GM12878 (cell line): ENCODE measurements around the gene XG. TPM values are rescaled to one million over a fixed set of nuclear protein-coding genes. Genes with fewer than 3 reads are reported as not detected.

Experiments used
- ATAC-seq: fragments of 200-7000 bp; cut with Tn5 transposase; 3 replicates; pipeline ENCODE4 v1.9.1; 2020; ENCODE audit warnings: mild to moderate bottlenecking, moderate library complexity
- BruUV-seq: library from RNA; stranded (reverse); fragments of 400-500 nt; replicated peaks from 2 replicates; lab custom pipeline; 2021; lab: Mats Ljungman, UMichigan
- CTCF ChIA-PET: fragments of 300-600 bp; sonication (Branson Sonifier 250); formaldehyde crosslinking; extraction: SDS; loops from one replicate; lab custom pipeline; 2021; ENCODE audit warnings: inconsistent platforms; lab: Yijun Ruan, JAX
- POLR2A ChIA-PET: fragments of 350-600 bp; formaldehyde crosslinking; extraction: SDS; loops from one replicate; lab custom pipeline; 2021; ENCODE audit warnings: inconsistent platforms; lab: Charles Lee
- RAD21 ChIA-PET: fragments of 300-600 bp; sonication (Branson Sonifier 250); formaldehyde crosslinking; loops from one replicate; lab custom pipeline; 2023; ENCODE audit warnings: antibody characterized with exemption; ENCODE audit not compliant: unreplicated experiment; lab: Charles Lee
- SMC1A ChIA-PET: fragments of 300-600 bp; sonication (Branson Sonifier 250); formaldehyde crosslinking; loops from one replicate; lab custom pipeline; 2023; ENCODE audit not compliant: unreplicated experiment, uncharacterized antibody; lab: Charles Lee
- DNase-seq: peaks from one replicate; pipeline ENCODE4 v3.0.0-alpha.2; 2011; ENCODE audit warnings: low read depth, low spot score
- FAIRE-seq: peaks from 3 replicates; lab custom pipeline; 2011; peaks lifted over from hg19 to GRCh38; lab: Jason Lieb, UNC
- H2AFZ ChIP-seq: 2 replicates; pipeline ENCODE4 v1.6.0; 2011; ENCODE audit warnings: low read depth, low read length, control low read depth; ENCODE audit not compliant: control insufficient read depth
- H3K27ac ChIP-seq: 2 replicates; pipeline ENCODE4 v1.5.1; 2011; ENCODE audit warnings: control low read depth; ENCODE audit not compliant: control insufficient read depth, insufficient read depth
- H3K27me3 ChIP-seq, 2 experiments: replicated peaks in 1 of 2; 2 replicates each; pipeline versions ENCODE4 v1.6.0 to v1.6.1; 2011; ENCODE audit warnings: low read length in 1 of 2; ENCODE audit not compliant: control insufficient read depth in 2 of 2, insufficient read depth in 2 of 2
- H3K36me3 ChIP-seq, 2 experiments: 2 replicates each; pipeline ENCODE4 v1.5.1; 2011; ENCODE audit warnings: low read length in 1 of 2; ENCODE audit not compliant: control insufficient read depth in 2 of 2, insufficient read depth in 2 of 2
- H3K4me1 ChIP-seq: 2 replicates; pipeline ENCODE4 v1.6.1; 2011; ENCODE audit warnings: mild to moderate bottlenecking, low read length, moderate library complexity, mixed read lengths; ENCODE audit not compliant: control insufficient read depth, insufficient read depth
- H3K4me2 ChIP-seq: 2 replicates; pipeline ENCODE4 v1.6.0; 2011; ENCODE audit warnings: control low read depth; ENCODE audit not compliant: control insufficient read depth, insufficient read depth
- H3K4me3 ChIP-seq: fragments of 200-600 bp; sonication (generic); 2 replicates; pipeline ENCODE4 v1.5.1; 2016
- H3K79me2 ChIP-seq: 2 replicates; pipeline ENCODE4 v1.6.0; 2011; ENCODE audit warnings: low read length; ENCODE audit not compliant: control insufficient read depth, insufficient read depth
- H3K9ac ChIP-seq: 2 replicates; pipeline ENCODE4 v1.8.0; 2011; ENCODE audit warnings: low read length, control low read depth, mixed read lengths; ENCODE audit not compliant: control insufficient read depth, insufficient read depth
- H3K9me3 ChIP-seq: replicated peaks from 3 replicates; pipeline ENCODE4 v1.5.1; 2011; ENCODE audit warnings: mild to moderate bottlenecking, low read length; ENCODE audit not compliant: control insufficient read depth, insufficient read depth
- H4K20me1 ChIP-seq: 2 replicates; pipeline ENCODE4 v1.6.0; 2011; ENCODE audit not compliant: control insufficient read depth, insufficient read depth
- ATF2 ChIP-seq: IDR thresholded peaks from 2 replicates; pipeline ENCODE4 v1.6.1; 2012; ENCODE audit warnings: low read length, inconsistent platforms
- BHLHE40 ChIP-seq, 2 experiments: fragments of 450-650 bp in 1 of 2; IDR thresholded peaks; 2 replicates each; pipeline ENCODE4 v1.6.1; 2011 to 2017; ENCODE audit warnings: low read depth in 2 of 2, borderline replicate concordance in 1 of 2, improper control_type of control experiment in 1 of 2, low read length in 1 of 2, mild to moderate bottlenecking in 1 of 2
- BRCA1 ChIP-seq: IDR thresholded peaks from 2 replicates; pipeline ENCODE4 v1.6.1; 2011; ENCODE audit warnings: low read depth, low read length, improper control_type of control experiment
- CBX5 ChIP-seq: sonication (generic); IDR thresholded peaks from 2 replicates; pipeline ENCODE4 v1.6.1; 2016; ENCODE audit warnings: low read depth, moderate library complexity, mild to moderate bottlenecking, inconsistent platforms
- ELK1 ChIP-seq: IDR thresholded peaks from 2 replicates; pipeline ENCODE4 v1.6.1; 2012; ENCODE audit warnings: low read depth, low read length, improper control_type of control experiment
- HDAC2 ChIP-seq: fragments of 200-600 bp; sonication (generic); IDR thresholded peaks from 2 replicates; pipeline ENCODE4 v1.6.1; 2017
- PRDM15 ChIP-seq: fragments of 450-650 bp; formaldehyde crosslinking; IDR thresholded peaks from 2 replicates; pipeline ENCODE4 v1.4.0; 2020; ENCODE audit warnings: mild to moderate bottlenecking, moderate library complexity
- RAD21 ChIP-seq: IDR thresholded peaks from 2 replicates; pipeline ENCODE4 v1.6.1; 2011; ENCODE audit warnings: mild to moderate bottlenecking, low read depth, low read length, moderate library complexity; ENCODE audit not compliant: insufficient read depth
- RUNX3 ChIP-seq: IDR thresholded peaks from 2 replicates; pipeline ENCODE4 v1.6.1; 2012; ENCODE audit warnings: low read length, inconsistent platforms
- SMARCA5 ChIP-seq: fragments of 450-650 bp; IDR thresholded peaks from 2 replicates; pipeline ENCODE4 v1.6.1; 2017; ENCODE audit warnings: mild to moderate bottlenecking
- WRNIP1 ChIP-seq: IDR thresholded peaks from 2 replicates; pipeline ENCODE4 v1.6.1; 2011; ENCODE audit warnings: low read depth, low read length, improper control_type of control experiment, borderline replicate concordance
- WGBS: methylation state at CpG from one replicate; pipeline ENCODE4 v1.1.6; 2016; ENCODE audit warnings: low lambda C conversion rate; ENCODE audit not compliant: insufficient replicate concordance, insufficient coverage; ENCODE audit errors: missing lambda C conversion rate; 5-methylcytosine and 5-hydroxymethylcytosine counted together
- in situ Hi-C: fragments of 300-500 bp; cut with MboI; formaldehyde crosslinking; loops from 9 replicates; pipeline ENCODE4 v1.14.3; 2018; ENCODE audit warnings: mixed read lengths
- intact Hi-C: fragments of 100-400 bp; cut with micrococcal nuclease; formaldehyde crosslinking; loops from one replicate; pipeline ENCODE4 v1.14.2; 2022; ENCODE audit not compliant: unreplicated experiment
- polyA plus RNA-seq, 11 experiments: library from polyadenylated mRNA; depleted of rRNA in 4 of 11; unstranded in 6 of 11; stranded (reverse) in 5 of 11; fragments of >200 nt; fragmentation: Nextera tagmentation in 4 of 11; fragmentation: Illumina TruSeq in 1 of 11; extraction: Ambion mirVana in 4 of 11; extraction: Trizol in 1 of 11; gene quantifications; 1 replicate in 1 of 11; 2 replicates in 10 of 11; pipeline versions ENCODE4 v1.2.1 to v1.2.3, GENCODE V29; 2011 to 2016; ENCODE audit warnings: inconsistent platforms in 2 of 11, missing spikeins in 2 of 11, low read depth in 1 of 11
- total RNA-seq, 4 experiments: library from RNA; depleted of rRNA in 3 of 4; stranded (reverse); fragments of >200 nt in 3 of 4; fragmentation: Illumina TruSeq in 1 of 4; extraction: Trizol in 1 of 4; gene quantifications; 2 replicates each; pipeline versions ENCODE4 v1.2.1 to v1.2.3, GENCODE V29; 2013 to 2021
- TF ChIP-seq, protein P1 (sequence below): IDR thresholded peaks from 2 replicates; pipeline ENCODE4 v1.6.1; 2012; ENCODE audit warnings: low read depth, low read length, improper control_type of control experiment
- TF ChIP-seq, protein P2 (sequence below): fragments of 450-650 bp; IDR thresholded peaks from 2 replicates; pipeline ENCODE4 v1.6.1; 2016; ENCODE audit warnings: mild to moderate bottlenecking

Gene XG
- total and polyA plus RNA-seq, 10 of the 15 experiments (the other 5 are each of a cell fraction or from before 2014, with no cell fraction given): not detected

GRCh38 chrX:2782778-2783177 lies 30.9 kb downstream of the XG start:
- ChIA-PET SMC1A (interaction anchor here (2.3 kb wide), 1 partner anchor 37 kb away, joined by 5 read pairs; no protein-coding TSS in a partner anchor), POLR2A (no interaction called here), RAD21 (no interaction called here), CTCF (interaction anchor here (2.1 kb wide), 1 partner anchor 36 kb away, joined by 10 read pairs; no protein-coding TSS in a partner anchor)
- no peak for ATAC-seq
- Histone ChIP-seq H3K79me2 (no peaks in the 10 kb centered on the region), H3K27me3 (no peaks in the 10 kb centered on the region), H3K4me3 (no peak overlapping the region), H3K9ac (no peak overlapping the region), H4K20me1 (no peaks in the 10 kb centered on the region), H3K27ac (no peak overlapping the region), H3K36me3 (no peaks in the 10 kb centered on the region), H2AFZ (no peak overlapping the region), H3K9me3 (no peaks in the 10 kb centered on the region), H3K4me1 (peaks cover 5% of the 10 kb centered on the region; the same call in 1 of the 2 replicates), H3K4me2 (no peak overlapping the region)
- WGBS: 24% methylated on average over 4 of the region's 4 CpGs
- no TSS peak for BruUV-seq
- in situ Hi-C loops: no loop called here
- no peak for DNase-seq
- intact Hi-C loops: no loop called here
- no peak for FAIRE-seq
- TF ChIP-seq SMARCA5: no peak
- no peak for TF ChIP-seq ATF2
- TF ChIP-seq, protein P1, sequence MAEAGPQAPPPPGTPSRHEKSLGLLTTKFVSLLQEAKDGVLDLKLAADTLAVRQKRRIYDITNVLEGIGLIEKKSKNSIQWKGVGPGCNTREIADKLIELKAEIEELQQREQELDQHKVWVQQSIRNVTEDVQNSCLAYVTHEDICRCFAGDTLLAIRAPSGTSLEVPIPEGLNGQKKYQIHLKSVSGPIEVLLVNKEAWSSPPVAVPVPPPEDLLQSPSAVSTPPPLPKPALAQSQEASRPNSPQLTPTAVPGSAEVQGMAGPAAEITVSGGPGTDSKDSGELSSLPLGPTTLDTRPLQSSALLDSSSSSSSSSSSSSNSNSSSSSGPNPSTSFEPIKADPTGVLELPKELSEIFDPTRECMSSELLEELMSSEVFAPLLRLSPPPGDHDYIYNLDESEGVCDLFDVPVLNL: no peak
- TF ChIP-seq WRNIP1: no peak
- no peak for TF ChIP-seq PRDM15
- TF ChIP-seq, protein P2, sequence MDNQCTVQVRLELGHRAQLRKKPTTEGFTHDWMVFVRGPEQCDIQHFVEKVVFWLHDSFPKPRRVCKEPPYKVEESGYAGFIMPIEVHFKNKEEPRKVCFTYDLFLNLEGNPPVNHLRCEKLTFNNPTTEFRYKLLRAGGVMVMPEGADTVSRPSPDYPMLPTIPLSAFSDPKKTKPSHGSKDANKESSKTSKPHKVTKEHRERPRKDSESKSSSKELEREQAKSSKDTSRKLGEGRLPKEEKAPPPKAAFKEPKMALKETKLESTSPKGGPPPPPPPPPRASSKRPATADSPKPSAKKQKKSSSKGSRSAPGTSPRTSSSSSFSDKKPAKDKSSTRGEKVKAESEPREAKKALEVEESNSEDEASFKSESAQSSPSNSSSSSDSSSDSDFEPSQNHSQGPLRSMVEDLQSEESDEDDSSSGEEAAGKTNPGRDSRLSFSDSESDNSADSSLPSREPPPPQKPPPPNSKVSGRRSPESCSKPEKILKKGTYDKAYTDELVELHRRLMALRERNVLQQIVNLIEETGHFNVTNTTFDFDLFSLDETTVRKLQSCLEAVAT: no peak
- TF ChIP-seq RUNX3: no peak
- no peak for TF ChIP-seq BRCA1
- TF ChIP-seq CBX5: no peak
- TF ChIP-seq HDAC2: no peak
- TF ChIP-seq ELK1: no peak
- TF ChIP-seq BHLHE40 (IDR thresholded peaks at IDR 0.05; ENCODE audit: borderline replicate concordance in 1 of 2, low read depth in 2 of 2, low read length in 1 of 2): no peak
- TF ChIP-seq RAD21: no peak
